HepG2 (cell line): ENCODE data around the gene USP9X. TPM values are rescaled to one million over a fixed set of nuclear protein-coding genes. Genes with fewer than 3 reads are reported as not detected.
A peak's percentile ranks its signal among the peaks of the same experiment; 100 is the strongest.

Experiments used
- ATAC-seq: fragments of 200-7000 bp; cut with Tn5 transposase; 3 replicates; pipeline ENCODE4 v1.9.1; 2020; ENCODE audit warnings: mild to moderate bottlenecking, moderate library complexity
- BruUV-seq: library from RNA; stranded (reverse); fragments of 400-500 nt; replicated peaks from 2 replicates; lab custom pipeline; 2021; lab: Mats Ljungman, UMichigan
- CTCF ChIA-PET: fragments of 300-600 bp; formaldehyde crosslinking; extraction: SDS; loops from one replicate; lab custom pipeline; 2021; ENCODE audit warnings: low total read pairs, inconsistent platforms, low intra/inter-chr PET ratio; lab: Yijun Ruan, JAX
- POLR2A ChIA-PET: fragments of 350-600 bp; sonication (Branson Sonifier 250); formaldehyde crosslinking; loops from one replicate; lab custom pipeline; 2020; ENCODE audit warnings: antibody characterized with exemption, inconsistent platforms; lab: Yijun Ruan, JAX
- DNase-seq: peaks from one replicate; pipeline ENCODE4 v3.0.0-alpha.2; 2015; ENCODE audit warnings: low spot score
- FAIRE-seq: peaks from 3 replicates; lab custom pipeline; 2011; peaks lifted over from hg19 to GRCh38; lab: Jason Lieb, UNC
- H2AFZ ChIP-seq: one replicate; pipeline ENCODE4 v1.6.1; 2011; ENCODE audit warnings: low read length, inconsistent platforms
- H3K27ac ChIP-seq: fragments of 300-600 bp; 3 replicates; pipeline ENCODE4 v1.8.0; 2011; ENCODE audit warnings: mixed run types, mild to moderate bottlenecking, mixed read lengths, low read length, inconsistent platforms; ENCODE audit not compliant: insufficient read depth; ENCODE audit errors: extremely low read length
- H3K27me3 ChIP-seq, 2 experiments: fragments of 200-600 bp in 1 of 2; 2 replicates in 1 of 2; 3 replicates in 1 of 2; pipeline versions ENCODE4 v1.6.0 to v1.8.0; 2011; ENCODE audit warnings: low read length in 2 of 2, mild to moderate bottlenecking in 2 of 2, moderate library complexity in 2 of 2, inconsistent platforms in 1 of 2; ENCODE audit not compliant: insufficient read depth in 2 of 2, control insufficient read depth in 1 of 2
- H3K36me3 ChIP-seq, 2 experiments: fragments of 200-600 bp in 1 of 2; replicated peaks in 1 of 2; 2 replicates in 1 of 2; 3 replicates in 1 of 2; pipeline versions ENCODE4 v1.5.1 to v1.8.0; 2011; ENCODE audit warnings: low read length in 2 of 2, inconsistent platforms in 1 of 2; ENCODE audit not compliant: insufficient read depth in 2 of 2, control insufficient read depth in 1 of 2
- H3K4me1 ChIP-seq: 2 replicates; pipeline ENCODE4 v1.5.1; 2012; ENCODE audit warnings: low read length, inconsistent platforms; ENCODE audit not compliant: insufficient read depth
- H3K4me2 ChIP-seq: 2 replicates; pipeline ENCODE4 v1.6.0; 2011; ENCODE audit warnings: low read depth, low read length, inconsistent platforms
- H3K4me3 ChIP-seq, 3 experiments: fragments of 200-600 bp in 1 of 3; sonication (generic), shearing (Covaris generic) in 1 of 3; replicated peaks in 1 of 3; 2 replicates each; pipeline ENCODE4 v1.5.1; 2011 to 2016; ENCODE audit warnings: low read length in 3 of 3, inconsistent platforms in 2 of 3, low read depth in 2 of 3, mild to moderate bottlenecking in 2 of 3, control low read depth in 1 of 3, mixed read lengths in 1 of 3; ENCODE audit not compliant: insufficient read depth in 1 of 3
- H3K79me2 ChIP-seq: one replicate; pipeline ENCODE4 v1.6.1; 2011; ENCODE audit warnings: low read length, inconsistent platforms; ENCODE audit not compliant: insufficient read depth
- H3K9ac ChIP-seq: 2 replicates; pipeline ENCODE4 v1.6.0; 2011; ENCODE audit warnings: mild to moderate bottlenecking, low read depth, low read length, inconsistent platforms; ENCODE audit not compliant: insufficient read depth
- H3K9me3 ChIP-seq: 2 replicates; pipeline ENCODE4 v1.5.1; 2012; ENCODE audit warnings: mild to moderate bottlenecking, low read length
- H4K20me1 ChIP-seq: 2 replicates; pipeline ENCODE4 v1.6.0; 2011; ENCODE audit warnings: inconsistent platforms, mild to moderate bottlenecking, low read length, moderate library complexity; ENCODE audit not compliant: insufficient read depth
- CENPX ChIP-seq: sonication (generic); formaldehyde crosslinking; IDR thresholded peaks from 2 replicates; pipeline ENCODE4 v1.9.0; 2021; ENCODE audit warnings: mild to moderate bottlenecking, missing genetic modification reagents, moderate library complexity
- GRHL1 ChIP-seq: sonication (generic); formaldehyde crosslinking; conservative IDR thresholded peaks from 2 replicates; pipeline ENCODE4 v1.8.0; 2022; ENCODE audit warnings: missing genetic modification reagents
- SAP130 ChIP-seq: IDR thresholded peaks from 2 replicates; pipeline ENCODE4 v1.6.1; 2016; ENCODE audit warnings: low read depth
- ZNF652 ChIP-seq: IDR thresholded peaks from 2 replicates; pipeline ENCODE4 v1.6.1; 2016; ENCODE audit warnings: low read depth, borderline replicate concordance
- ZNF775 ChIP-seq: sonication (generic); formaldehyde crosslinking; IDR thresholded peaks from 2 replicates; pipeline ENCODE4 v1.4.0; 2020; ENCODE audit warnings: missing genetic modification reagents, mild to moderate bottlenecking, moderate library complexity, borderline replicate concordance
- WGBS: methylation state at CpG from one replicate; pipeline ENCODE4 v1.1.6; 2017; ENCODE audit warnings: low lambda C conversion rate; 5-methylcytosine and 5-hydroxymethylcytosine counted together
- in situ Hi-C: cut with HindIII; loops from 2 replicates; pipeline ENCODE4 v1.10.0; 2017; ENCODE audit warnings: low pct_unique_long_range_greater_than_20kb; ENCODE audit not compliant: extremely low pct_ligation_motif_present
- intact Hi-C: fragments of 100-400 bp; cut with micrococcal nuclease; formaldehyde crosslinking; loops from one replicate; pipeline ENCODE4 v1.10.0; 2022; ENCODE audit not compliant: unreplicated experiment
- polyA plus RNA-seq, 8 experiments: library from polyadenylated mRNA; depleted of rRNA in 3 of 8; stranded (reverse) in 7 of 8; unstranded in 1 of 8; fragments of >200 nt; fragmentation: Illumina TruSeq in 4 of 8; extraction: Trizol in 4 of 8; gene quantifications; 2 replicates each; pipeline versions ENCODE4 v1.2.1 to v1.2.3, GENCODE V29; 2011 to 2016; ENCODE audit warnings: low read depth in 4 of 8, missing spikeins in 1 of 8, mixed read lengths in 1 of 8; ENCODE audit not compliant: insufficient read depth in 1 of 8
- total RNA-seq, 5 experiments: library from RNA; depleted of rRNA; stranded (reverse); fragments of >200 nt; fragmentation: Illumina TruSeq; extraction: Trizol; gene quantifications; 2 replicates each; pipeline ENCODE4 v1.2.3, GENCODE V29; 2016; ENCODE audit warnings: low read depth in 1 of 5
- TF ChIP-seq, protein P1 (sequence below): sonication (generic); formaldehyde crosslinking; IDR thresholded peaks from 2 replicates; pipeline ENCODE4 v1.5.0; 2020; ENCODE audit warnings: mild to moderate bottlenecking, missing genetic modification reagents, moderate library complexity

Gene USP9X
- total and polyA plus RNA-seq, 2 of the 13 experiments (the other 11 are each of a cell fraction or from before 2014, with no cell fraction given), result 22.2 to 40.5 TPM

DNA sequence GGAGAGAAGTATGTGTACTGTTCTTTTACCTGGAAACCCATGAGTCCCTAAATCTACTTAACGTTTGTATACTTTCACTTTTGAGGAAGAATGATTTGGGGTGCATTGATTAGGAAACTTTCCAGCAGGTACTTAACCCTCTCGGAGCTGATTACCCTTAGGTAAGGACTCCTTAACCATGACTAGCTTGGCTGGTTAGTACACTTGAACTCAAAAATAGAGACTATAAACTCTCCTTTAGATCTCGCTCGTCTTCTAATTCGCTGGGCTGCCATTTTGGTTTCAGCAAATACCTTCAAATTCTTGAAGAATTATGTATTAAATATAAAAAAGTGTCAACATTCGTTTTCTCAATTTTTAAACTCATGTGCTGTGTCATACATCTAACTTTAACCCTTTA is 2.0 kb downstream of the USP9X start:
- Histone ChIP-seq H2AFZ (no peak overlapping the region), H3K9ac (peak overlapping the region; percentile 95), H3K4me2 (peak overlapping the region; percentile 67), H3K36me3 (no peaks in the 10 kb centered on the region; a peak in 1 of 5 replicates), H3K9me3 (no peaks in the 10 kb centered on the region), H4K20me1 (peaks cover 54% of the 10 kb centered on the region), H3K4me3 (peak overlapping the region; percentile 84 to 96 (median 85); a peak in 5 of 6 replicates), H3K27me3 (no peaks in the 10 kb centered on the region), H3K79me2 (peaks cover 67% of the 10 kb centered on the region), H3K4me1 (peaks cover 47% of the 10 kb centered on the region), H3K27ac (peak overlapping the region; percentile 100)
- ChIA-PET POLR2A (interaction anchor here (3.9 kb wide), 1 partner anchor 77 kb away, joined by 16 read pairs; no protein-coding TSS in a partner anchor), CTCF (no interaction called here)
- intact Hi-C loops, result no loop called here
- in situ Hi-C loops, result no loop called here
- no peak for FAIRE-seq
- WGBS, result 0% methylated on average over 5 of the region's 6 CpGs
- TF ChIP-seq ZNF775 (CRISPR knock-in tag) (no peak), GRHL1 (CRISPR knock-in tag) (no peak), ZNF652 (peak; percentile 58), CENPX (no peak)
- BruUV-seq, result TSS peak; percentile 42
- no peak for DNase-seq
- no peak for ATAC-seq

DNA sequence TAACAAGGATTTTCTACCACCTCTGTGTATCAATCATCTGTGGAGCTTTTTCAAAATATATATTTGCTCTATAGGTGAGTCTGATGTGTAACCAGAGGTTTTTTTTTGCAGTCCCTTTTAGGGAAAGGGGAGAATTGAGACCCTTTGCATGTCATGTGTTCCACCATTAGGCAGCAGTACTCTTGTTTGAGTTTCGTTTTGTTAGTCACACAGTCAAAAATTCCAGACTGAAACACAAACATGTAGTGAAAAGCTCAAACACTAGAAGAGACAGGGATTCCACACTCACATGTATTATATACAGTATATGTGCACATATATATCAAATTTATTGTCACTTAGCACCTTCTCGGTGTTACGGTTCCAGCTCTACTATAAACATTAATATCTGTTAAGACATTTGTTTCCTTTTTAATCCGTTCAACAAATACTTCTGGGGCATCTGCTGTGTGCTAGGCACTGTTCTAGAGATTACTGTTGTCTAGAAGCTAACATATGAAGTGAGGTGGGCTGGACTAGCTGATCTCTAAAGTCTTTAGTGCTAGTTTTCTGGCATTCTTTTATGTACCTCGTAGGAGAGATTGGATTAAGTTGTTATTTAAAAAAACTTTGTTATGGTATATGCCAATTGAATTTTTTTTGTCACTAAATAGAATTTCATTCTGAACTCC is 5.5 kb downstream of the USP9X start:
- DNase-seq, result peak; percentile 37
- peaks cover 82% of the 10 kb centered on the region for H4K20me1 ChIP-seq
- in situ Hi-C loops, result no loop called here

More for the DNA sequence above, 5.5 kb downstream of the USP9X start:
- intact Hi-C loops, result no loop called here
- H3K36me3 ChIP-seq, result no peaks in the 10 kb centered on the region; a peak in 1 of 5 replicates
- H2AFZ ChIP-seq, result no peak overlapping the region
- 0 out of 2 replicates have a peak, but pooled peaks have one; percentile 14 for TF ChIP-seq SAP130 (CRISPR knock-in tag)
- TF ChIP-seq, protein P1, sequence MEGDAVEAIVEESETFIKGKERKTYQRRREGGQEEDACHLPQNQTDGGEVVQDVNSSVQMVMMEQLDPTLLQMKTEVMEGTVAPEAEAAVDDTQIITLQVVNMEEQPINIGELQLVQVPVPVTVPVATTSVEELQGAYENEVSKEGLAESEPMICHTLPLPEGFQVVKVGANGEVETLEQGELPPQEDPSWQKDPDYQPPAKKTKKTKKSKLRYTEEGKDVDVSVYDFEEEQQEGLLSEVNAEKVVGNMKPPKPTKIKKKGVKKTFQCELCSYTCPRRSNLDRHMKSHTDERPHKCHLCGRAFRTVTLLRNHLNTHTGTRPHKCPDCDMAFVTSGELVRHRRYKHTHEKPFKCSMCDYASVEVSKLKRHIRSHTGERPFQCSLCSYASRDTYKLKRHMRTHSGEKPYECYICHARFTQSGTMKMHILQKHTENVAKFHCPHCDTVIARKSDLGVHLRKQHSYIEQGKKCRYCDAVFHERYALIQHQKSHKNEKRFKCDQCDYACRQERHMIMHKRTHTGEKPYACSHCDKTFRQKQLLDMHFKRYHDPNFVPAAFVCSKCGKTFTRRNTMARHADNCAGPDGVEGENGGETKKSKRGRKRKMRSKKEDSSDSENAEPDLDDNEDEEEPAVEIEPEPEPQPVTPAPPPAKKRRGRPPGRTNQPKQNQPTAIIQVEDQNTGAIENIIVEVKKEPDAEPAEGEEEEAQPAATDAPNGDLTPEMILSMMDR (CRISPR knock-in tag), result no peak
- TF ChIP-seq, all 625 proteins: peak for 1
- BruUV-seq, result no TSS peak
- Histone ChIP-seq H3K4me3 (peak overlapping the region in 2 of 3 experiments; percentile 21 to 28; a peak in 2 of 6 replicates), H3K4me2 (peak overlapping the region; percentile 67), H3K9ac (no peak overlapping the region), H3K27ac (peak overlapping the region; percentile 26), H3K79me2 (peaks cover 97% of the 10 kb centered on the region), H3K4me1 (peaks cover 63% of the 10 kb centered on the region), H3K27me3 (no peaks in the 10 kb centered on the region), H3K9me3 (no peaks in the 10 kb centered on the region)
- ChIA-PET POLR2A (no interaction called here), CTCF (no interaction called here)
- 23% methylated on average over 5 of the region's 5 CpGs for WGBS
- ATAC-seq (peak; percentile 26; the same call in 1 of the 3 replicates), FAIRE-seq (peak; percentile 56)
